Measurements from ENCODE around the gene TAF6.

DNA sequence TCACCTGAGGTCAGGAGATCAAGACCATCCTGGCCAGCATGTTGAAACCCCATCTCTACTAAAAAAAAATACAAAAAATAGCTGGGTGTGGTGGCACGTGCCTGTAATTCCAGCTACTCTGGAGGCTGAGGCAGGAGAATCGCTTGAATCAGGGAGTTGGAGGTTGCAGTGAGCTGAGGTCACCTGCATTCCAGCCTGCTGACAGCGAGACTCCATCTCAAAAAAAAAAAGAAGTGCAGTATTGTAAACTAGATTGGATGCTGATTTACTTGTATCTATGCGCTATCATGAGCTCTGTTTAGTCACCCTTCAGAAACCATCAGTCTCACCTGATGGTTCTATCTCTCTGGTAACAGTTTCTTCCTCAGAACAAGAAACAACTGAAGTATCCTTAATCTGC lies 55.8 kb downstream of the TAF6 start:
- TF ChIP-seq TRIM28 (IDR thresholded peaks at IDR 0.05; ENCODE audit: borderline replicate concordance, low read length) (no peak), ZBTB21 (tag by site-specific recombination; IDR thresholded peaks at IDR 0.05) (no peak), RBAK (tag by site-specific recombination; IDR thresholded peaks at IDR 0.05) (no peak), ZNF792 (tag by site-specific recombination; IDR thresholded peaks at IDR 0.05) (no peak)
- TF ChIP-seq, protein P1, sequence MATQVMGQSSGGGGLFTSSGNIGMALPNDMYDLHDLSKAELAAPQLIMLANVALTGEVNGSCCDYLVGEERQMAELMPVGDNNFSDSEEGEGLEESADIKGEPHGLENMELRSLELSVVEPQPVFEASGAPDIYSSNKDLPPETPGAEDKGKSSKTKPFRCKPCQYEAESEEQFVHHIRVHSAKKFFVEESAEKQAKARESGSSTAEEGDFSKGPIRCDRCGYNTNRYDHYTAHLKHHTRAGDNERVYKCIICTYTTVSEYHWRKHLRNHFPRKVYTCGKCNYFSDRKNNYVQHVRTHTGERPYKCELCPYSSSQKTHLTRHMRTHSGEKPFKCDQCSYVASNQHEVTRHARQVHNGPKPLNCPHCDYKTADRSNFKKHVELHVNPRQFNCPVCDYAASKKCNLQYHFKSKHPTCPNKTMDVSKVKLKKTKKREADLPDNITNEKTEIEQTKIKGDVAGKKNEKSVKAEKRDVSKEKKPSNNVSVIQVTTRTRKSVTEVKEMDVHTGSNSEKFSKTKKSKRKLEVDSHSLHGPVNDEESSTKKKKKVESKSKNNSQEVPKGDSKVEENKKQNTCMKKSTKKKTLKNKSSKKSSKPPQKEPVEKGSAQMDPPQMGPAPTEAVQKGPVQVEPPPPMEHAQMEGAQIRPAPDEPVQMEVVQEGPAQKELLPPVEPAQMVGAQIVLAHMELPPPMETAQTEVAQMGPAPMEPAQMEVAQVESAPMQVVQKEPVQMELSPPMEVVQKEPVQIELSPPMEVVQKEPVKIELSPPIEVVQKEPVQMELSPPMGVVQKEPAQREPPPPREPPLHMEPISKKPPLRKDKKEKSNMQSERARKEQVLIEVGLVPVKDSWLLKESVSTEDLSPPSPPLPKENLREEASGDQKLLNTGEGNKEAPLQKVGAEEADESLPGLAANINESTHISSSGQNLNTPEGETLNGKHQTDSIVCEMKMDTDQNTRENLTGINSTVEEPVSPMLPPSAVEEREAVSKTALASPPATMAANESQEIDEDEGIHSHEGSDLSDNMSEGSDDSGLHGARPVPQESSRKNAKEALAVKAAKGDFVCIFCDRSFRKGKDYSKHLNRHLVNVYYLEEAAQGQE (tag by site-specific recombination; IDR thresholded peaks at IDR 0.05): no peak
- TF ChIP-seq, protein P2, sequence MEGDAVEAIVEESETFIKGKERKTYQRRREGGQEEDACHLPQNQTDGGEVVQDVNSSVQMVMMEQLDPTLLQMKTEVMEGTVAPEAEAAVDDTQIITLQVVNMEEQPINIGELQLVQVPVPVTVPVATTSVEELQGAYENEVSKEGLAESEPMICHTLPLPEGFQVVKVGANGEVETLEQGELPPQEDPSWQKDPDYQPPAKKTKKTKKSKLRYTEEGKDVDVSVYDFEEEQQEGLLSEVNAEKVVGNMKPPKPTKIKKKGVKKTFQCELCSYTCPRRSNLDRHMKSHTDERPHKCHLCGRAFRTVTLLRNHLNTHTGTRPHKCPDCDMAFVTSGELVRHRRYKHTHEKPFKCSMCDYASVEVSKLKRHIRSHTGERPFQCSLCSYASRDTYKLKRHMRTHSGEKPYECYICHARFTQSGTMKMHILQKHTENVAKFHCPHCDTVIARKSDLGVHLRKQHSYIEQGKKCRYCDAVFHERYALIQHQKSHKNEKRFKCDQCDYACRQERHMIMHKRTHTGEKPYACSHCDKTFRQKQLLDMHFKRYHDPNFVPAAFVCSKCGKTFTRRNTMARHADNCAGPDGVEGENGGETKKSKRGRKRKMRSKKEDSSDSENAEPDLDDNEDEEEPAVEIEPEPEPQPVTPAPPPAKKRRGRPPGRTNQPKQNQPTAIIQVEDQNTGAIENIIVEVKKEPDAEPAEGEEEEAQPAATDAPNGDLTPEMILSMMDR (tag by site-specific recombination; IDR thresholded peaks at IDR 0.05): no peak

All from HEK293 (cell line).